GM23338 (cell line): ENCODE data around the gene ADAMTSL2. TPM values are rescaled to one million over a fixed set of nuclear protein-coding genes. Genes with fewer than 3 reads are reported as not detected.

Experiments used
- ATAC-seq: fragments of 200-7000 bp; cut with Tn5 transposase; 3 replicates; pipeline ENCODE4 v1.9.1; 2020
- DNase-seq: peaks from one replicate; pipeline ENCODE4 v3.0.0-alpha.2; 2015; ENCODE audit warnings: low spot score
- H2AFZ ChIP-seq: fragments of 200-600 bp; sonication (generic); 2 replicates; pipeline ENCODE4 v1.8.0; 2016; ENCODE audit warnings: antibody characterized with exemption, mild to moderate bottlenecking, moderate library complexity
- H3F3A ChIP-seq: fragments of 200-600 bp; sonication (generic); replicated peaks from 2 replicates; pipeline ENCODE4 v1.8.0; 2017; ENCODE audit warnings: antibody characterized with exemption, mixed run types, low read depth
- H3K27ac ChIP-seq: fragments of 200-600 bp; sonication (generic); 2 replicates; pipeline ENCODE4 v1.6.1; 2016; ENCODE audit warnings: low read depth
- H3K27me3 ChIP-seq: fragments of 200-600 bp; sonication (generic); 2 replicates; pipeline ENCODE4 v1.8.0; 2016; ENCODE audit warnings: mild to moderate bottlenecking, mixed run types, moderate library complexity; ENCODE audit not compliant: insufficient read depth
- H3K36me3 ChIP-seq: fragments of 200-600 bp; sonication (generic); 2 replicates; pipeline ENCODE4 v1.8.0; 2016; ENCODE audit warnings: mild to moderate bottlenecking; ENCODE audit not compliant: insufficient read depth
- H3K4me1 ChIP-seq: fragments of 200-600 bp; sonication (generic); 2 replicates; pipeline ENCODE4 v1.8.0; 2016; ENCODE audit warnings: mild to moderate bottlenecking, moderate library complexity; ENCODE audit not compliant: insufficient read depth
- H3K4me2 ChIP-seq: fragments of 200-600 bp; sonication (generic); 2 replicates; pipeline ENCODE4 v1.7.1; 2017; ENCODE audit warnings: mixed run types
- H3K4me3 ChIP-seq: fragments of 200-600 bp; sonication (generic); 2 replicates; pipeline ENCODE4 v1.6.1; 2016; ENCODE audit warnings: mixed run types
- H3K79me2 ChIP-seq: fragments of 200-600 bp; sonication (generic); replicated peaks from 2 replicates; pipeline ENCODE4 v1.8.0; 2017; ENCODE audit warnings: mild to moderate bottlenecking; ENCODE audit not compliant: insufficient read depth
- H3K9me2 ChIP-seq: fragments of 200-600 bp; sonication (generic); 2 replicates; pipeline ENCODE4 v1.8.0; 2017; ENCODE audit not compliant: insufficient read depth
- H4K20me1 ChIP-seq: fragments of 200-600 bp; sonication (generic); replicated peaks from 2 replicates; pipeline ENCODE4 v1.8.0; 2017; ENCODE audit warnings: mild to moderate bottlenecking; ENCODE audit not compliant: insufficient read depth
- H3K27ac Mint-ChIP-seq: 2 replicates; pipeline ENCODE4 v1.8.0; 2020; ENCODE audit warnings: inconsistent platforms, mild to moderate bottlenecking, moderate library complexity, mixed read lengths
- H3K27me3 Mint-ChIP-seq: 3 replicates; pipeline ENCODE4 v1.8.0; 2022; ENCODE audit warnings: low read depth, mild to moderate bottlenecking, moderate library complexity, mixed read lengths, inconsistent platforms; ENCODE audit not compliant: insufficient read depth, poor library complexity
- H3K36me3 Mint-ChIP-seq: 3 replicates; pipeline ENCODE4 v1.8.0; 2021; ENCODE audit warnings: low read depth, mild to moderate bottlenecking, inconsistent platforms, moderate library complexity, mixed read lengths
- H3K4me1 Mint-ChIP-seq: 3 replicates; pipeline ENCODE4 v1.8.0; 2020; ENCODE audit warnings: mild to moderate bottlenecking, inconsistent platforms, mixed read lengths
- H3K4me3 Mint-ChIP-seq: 3 replicates; pipeline ENCODE4 v1.8.0; 2021; ENCODE audit warnings: moderate library complexity, mild to moderate bottlenecking, inconsistent platforms, mixed read lengths
- H3K9me3 Mint-ChIP-seq: 3 replicates; pipeline ENCODE4 v1.8.0; 2020; ENCODE audit warnings: moderate library complexity, mild to moderate bottlenecking, inconsistent platforms, mixed read lengths
- CREB1 ChIP-seq: fragments of 250-450 bp; sonication (Bioruptor Pico); IDR thresholded peaks from 2 replicates; pipeline ENCODE4 v1.5.0; 2020; ENCODE audit warnings: low read depth, mild to moderate bottlenecking, moderate library complexity
- CTCF ChIP-seq, 2 experiments: fragments of 200-600 bp in 1 of 2; sonication (generic) in 1 of 2; conservative IDR thresholded peaks; 2 replicates each; pipeline versions ENCODE4 v1.5.1 to v1.6.1; 2016 to 2017; ENCODE audit warnings: antibody characterized with exemption in 2 of 2, low read depth in 2 of 2, mild to moderate bottlenecking in 2 of 2, moderate library complexity in 1 of 2
- ETS1 ChIP-seq: IDR thresholded peaks from 2 replicates; pipeline ENCODE4 v1.6.1; 2016; ENCODE audit warnings: antibody characterized with exemption
- EZH2phosphoT487 ChIP-seq: fragments of 200-600 bp; sonication (generic); IDR thresholded peaks from one replicate; pipeline ENCODE4 v1.8.1; 2018; ENCODE audit warnings: antibody characterized with exemption; ENCODE audit not compliant: unreplicated experiment
- JUNB ChIP-seq: IDR thresholded peaks from one replicate; pipeline ENCODE4 v1.6.1; 2016; ENCODE audit warnings: antibody characterized with exemption; ENCODE audit not compliant: unreplicated experiment
- NANOG ChIP-seq: IDR thresholded peaks from 2 replicates; pipeline ENCODE4 v1.6.1; 2016; ENCODE audit warnings: antibody characterized with exemption, borderline replicate concordance
- POLR2AphosphoS5 ChIP-seq: IDR thresholded peaks from 2 replicates; pipeline ENCODE4 v1.6.1; 2016; ENCODE audit warnings: antibody characterized with exemption, low read depth
- REST ChIP-seq: IDR thresholded peaks from one replicate; pipeline ENCODE4 v1.6.1; 2018; ENCODE audit warnings: antibody characterized with exemption; ENCODE audit not compliant: unreplicated experiment
- ZNF114 ChIP-seq: fragments of 250-450 bp; sonication (Bioruptor Pico); IDR thresholded peaks from 2 replicates; pipeline ENCODE4 v1.5.0; 2020; ENCODE audit warnings: mild to moderate bottlenecking, moderate library complexity
- ZNF331 ChIP-seq: fragments of 250-450 bp; sonication (Bioruptor Pico); IDR thresholded peaks from 2 replicates; pipeline ENCODE4 v1.5.0; 2020; ENCODE audit warnings: low read depth, mild to moderate bottlenecking, moderate library complexity
- polyA plus RNA-seq: library from polyadenylated mRNA; unstranded; fragments of >200 nt; fragmentation: Nextera tagmentation; extraction: Ambion mirVana; gene quantifications from 2 replicates; pipeline ENCODE4 v1.2.1, GENCODE V29; 2016
- total RNA-seq: library from RNA; depleted of rRNA; stranded (reverse); fragments of >200 nt; shearing (Covaris generic); gene quantifications from 2 replicates; pipeline ENCODE4 v1.2.3, GENCODE V29; 2014

ADAMTSL2 gene
- total and polyA plus RNA-seq, 2 experiments from 2014 or later, result 0.15 to 0.66 TPM

- TF ChIP-seq REST, result no peak
Observed at GRCh38 chr9:133568186-133568585, 33.7 kb downstream of the ADAMTSL2 start (continued).

GRCh38 chr9:133569121-133569785, 34.7 kb downstream of the ADAMTSL2 start:
- no peaks in the 10 kb centered on the region for H3K9me2 ChIP-seq
- no peaks in the 10 kb centered on the region for H3F3A ChIP-seq
- H3K27me3 ChIP-seq, result no peaks in the 10 kb centered on the region
- no peak overlapping the region for H3K4me2 ChIP-seq
- Mint-ChIP-seq H3K4me1 (peaks cover 12% of the 10 kb centered on the region), H3K9me3 (no peaks in the 10 kb centered on the region), H3K36me3 (no peaks in the 10 kb centered on the region; the same call in 2 of the 3 replicates), H3K27me3 (peaks cover 2% of the 10 kb centered on the region), H3K27ac (no peak overlapping the region), H3K4me3 (no peak overlapping the region)
- H3K4me1 ChIP-seq, result no peaks in the 10 kb centered on the region
- H3K27ac ChIP-seq, result no peak overlapping the region
- H2AFZ ChIP-seq, result no peak overlapping the region
- no peak overlapping the region for H3K4me3 ChIP-seq
- no peaks in the 10 kb centered on the region for H3K79me2 ChIP-seq
- H4K20me1 ChIP-seq, result no peaks in the 10 kb centered on the region
- ATAC-seq (no peak), DNase-seq (no peak)
- no peaks in the 10 kb centered on the region for H3K36me3 ChIP-seq
- TF ChIP-seq REST (no peak), NANOG (no peak), ZNF114 (no peak), EZH2phosphoT487 (no peak), POLR2AphosphoS5 (no peak), JUNB (no peak), CREB1 (CRISPR knock-in tag) (no peak), CTCF (conservative IDR thresholded peaks at IDR 0.05; ENCODE audit: low read depth in 2 of 2) (no peak), ETS1 (no peak), ZNF331 (no peak)
